ENCODE measurements around the gene NAA38. TPM values are rescaled to one million over a fixed set of nuclear protein-coding genes. Genes with fewer than 3 reads are reported as not detected.

NAA38 gene
- total RNA-seq, 1 donor from 2014 or later, result 58.7 TPM

- H3K4me1 ChIP-seq, result peaks cover 17% of the 10 kb centered on the region
- H3K4me3 ChIP-seq, result peak overlapping the region; percentile 22
- no peak overlapping the region for H3K27ac ChIP-seq
- H3K36me3 ChIP-seq, result peaks cover 64% of the 10 kb centered on the region
- peak; percentile 97 for TF ChIP-seq CTCF (IDR thresholded peaks at IDR 0.05)
- ATAC-seq (peak; percentile 93), DNase-seq (peak; percentile 96)
- no peaks in the 10 kb centered on the region for H3K27me3 ChIP-seq
- no peaks in the 10 kb centered on the region for H3K9me3 ChIP-seq
- intact Hi-C loops (cut with DNase I), result no loop called here
Measured at GRCh38 chr17:7851438-7852261, 5.7 kb downstream of the NAA38 start.

- Histone ChIP-seq H3K4me1 (peaks cover 12% of the 10 kb centered on the region), H3K27ac (no peak overlapping the region), H3K4me3 (no peak overlapping the region), H3K27me3 (no peaks in the 10 kb centered on the region), H3K36me3 (peaks cover 71% of the 10 kb centered on the region), H3K9me3 (no peaks in the 10 kb centered on the region)
- TF ChIP-seq CTCF (IDR thresholded peaks at IDR 0.05), result no peak
- ATAC-seq (no peak), DNase-seq (peak; percentile 59)
- intact Hi-C loops (cut with DNase I), result no loop called here
Measured at GRCh38 chr17:7850701-7851437, 6.5 kb downstream of the NAA38 start.

GRCh38 chr17:7849751-7850504, 7.4 kb downstream of the NAA38 start:
- no peak overlapping the region for H3K27ac ChIP-seq
- peaks cover 15% of the 10 kb centered on the region for H3K4me1 ChIP-seq
- intact Hi-C loops (cut with DNase I), result no loop called here
- H3K27me3 ChIP-seq, result no peaks in the 10 kb centered on the region
- no peak overlapping the region for H3K4me3 ChIP-seq
- ATAC-seq, result no peak
- no peaks in the 10 kb centered on the region for H3K9me3 ChIP-seq
- no peak for DNase-seq
- TF ChIP-seq CTCF (IDR thresholded peaks at IDR 0.05), result no peak
- peaks cover 78% of the 10 kb centered on the region for H3K36me3 ChIP-seq

GRCh38 chr17:7849130-7849750, 8.1 kb downstream of the NAA38 start:
- no peak for TF ChIP-seq CTCF (IDR thresholded peaks at IDR 0.05)
- intact Hi-C loops (cut with DNase I), result no loop called here
- H3K27me3 ChIP-seq, result no peaks in the 10 kb centered on the region
- ATAC-seq (no peak), DNase-seq (peak; percentile 62)
- no peak overlapping the region for H3K27ac ChIP-seq
- H3K4me1 ChIP-seq, result peaks cover 15% of the 10 kb centered on the region
- H3K36me3 ChIP-seq, result peaks cover 78% of the 10 kb centered on the region
- H3K4me3 ChIP-seq, result no peak overlapping the region
- no peaks in the 10 kb centered on the region for H3K9me3 ChIP-seq

- no peak overlapping the region for H3K4me3 ChIP-seq
- no peaks in the 10 kb centered on the region for H3K27me3 ChIP-seq
- no peaks in the 10 kb centered on the region for H3K9me3 ChIP-seq
- H3K4me1 ChIP-seq, result peaks cover 15% of the 10 kb centered on the region
- H3K36me3 ChIP-seq, result peaks cover 76% of the 10 kb centered on the region
- H3K27ac ChIP-seq, result no peak overlapping the region
- no peak for TF ChIP-seq CTCF (IDR thresholded peaks at IDR 0.05)
- ATAC-seq (no peak), DNase-seq (peak; percentile 55)
- intact Hi-C loops (cut with DNase I), result no loop called here
Measured at GRCh38 chr17:7848739-7849129, 8.6 kb downstream of the NAA38 start.

Data from upper lobe of right lung (tissue), 1 donor.